Measurements from ENCODE around the gene PCDH19.

DNA sequence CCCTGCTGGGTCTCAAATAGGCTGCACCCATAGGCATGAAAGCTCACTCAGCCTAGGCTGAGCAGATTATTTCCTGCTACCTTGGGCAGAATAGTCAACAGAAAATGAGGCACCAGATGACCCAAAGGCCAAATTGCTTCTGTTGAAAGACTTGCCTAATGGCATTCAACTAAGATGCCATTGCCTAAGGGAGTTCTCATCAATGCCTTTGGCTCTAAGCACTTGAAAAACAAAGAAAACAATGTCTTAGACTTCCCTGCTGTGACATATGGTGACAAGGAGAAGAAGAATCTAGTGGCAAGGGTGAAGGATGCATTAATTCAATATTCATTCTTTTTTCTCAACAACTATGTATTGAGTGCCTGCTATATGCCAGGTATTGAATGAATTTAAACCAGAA is 25.7 kb upstream of the PCDH19 start:
- TF ChIP-seq POLR2A (IDR thresholded peaks at IDR 0.05) (no peak), POLR2AphosphoS5 (IDR thresholded peaks at IDR 0.05) (no peak)
- TF ChIP-seq, protein P1, sequence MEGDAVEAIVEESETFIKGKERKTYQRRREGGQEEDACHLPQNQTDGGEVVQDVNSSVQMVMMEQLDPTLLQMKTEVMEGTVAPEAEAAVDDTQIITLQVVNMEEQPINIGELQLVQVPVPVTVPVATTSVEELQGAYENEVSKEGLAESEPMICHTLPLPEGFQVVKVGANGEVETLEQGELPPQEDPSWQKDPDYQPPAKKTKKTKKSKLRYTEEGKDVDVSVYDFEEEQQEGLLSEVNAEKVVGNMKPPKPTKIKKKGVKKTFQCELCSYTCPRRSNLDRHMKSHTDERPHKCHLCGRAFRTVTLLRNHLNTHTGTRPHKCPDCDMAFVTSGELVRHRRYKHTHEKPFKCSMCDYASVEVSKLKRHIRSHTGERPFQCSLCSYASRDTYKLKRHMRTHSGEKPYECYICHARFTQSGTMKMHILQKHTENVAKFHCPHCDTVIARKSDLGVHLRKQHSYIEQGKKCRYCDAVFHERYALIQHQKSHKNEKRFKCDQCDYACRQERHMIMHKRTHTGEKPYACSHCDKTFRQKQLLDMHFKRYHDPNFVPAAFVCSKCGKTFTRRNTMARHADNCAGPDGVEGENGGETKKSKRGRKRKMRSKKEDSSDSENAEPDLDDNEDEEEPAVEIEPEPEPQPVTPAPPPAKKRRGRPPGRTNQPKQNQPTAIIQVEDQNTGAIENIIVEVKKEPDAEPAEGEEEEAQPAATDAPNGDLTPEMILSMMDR (IDR thresholded peaks at IDR 0.05), result no peak
